Vagina (tissue), 2 donors: Measurements from ENCODE around the gene B4GALT4.

Experiments used
- POLR2A ChIP-seq, 2 donors: fragments of 450-650 bp; IDR thresholded peaks; one replicate each; pipeline ENCODE4 v1.6.1; 2017; ENCODE audit warnings: antibody characterized with exemption in 2 of 2, mild to moderate bottlenecking in 2 of 2, moderate library complexity in 2 of 2
- POLR2AphosphoS5 ChIP-seq, 2 donors: sonication (generic); formaldehyde crosslinking; IDR thresholded peaks; one replicate each; pipeline ENCODE4 v1.9.0; 2017; ENCODE audit warnings: antibody characterized with exemption in 2 of 2, mild to moderate bottlenecking in 2 of 2, low read depth in 1 of 2; ENCODE audit not compliant: insufficient read depth in 1 of 2
- TF ChIP-seq, protein P1 (sequence below), 3 experiments: fragments of 450-650 bp in 2 of 3; fragments of 200-600 bp in 1 of 3; sonication (generic) in 1 of 3; IDR thresholded peaks; one replicate each; pipeline ENCODE4 v1.5.1; 2017 to 2019; ENCODE audit warnings: antibody characterized with exemption in 3 of 3, mild to moderate bottlenecking in 2 of 3, moderate library complexity in 2 of 3

DNA sequence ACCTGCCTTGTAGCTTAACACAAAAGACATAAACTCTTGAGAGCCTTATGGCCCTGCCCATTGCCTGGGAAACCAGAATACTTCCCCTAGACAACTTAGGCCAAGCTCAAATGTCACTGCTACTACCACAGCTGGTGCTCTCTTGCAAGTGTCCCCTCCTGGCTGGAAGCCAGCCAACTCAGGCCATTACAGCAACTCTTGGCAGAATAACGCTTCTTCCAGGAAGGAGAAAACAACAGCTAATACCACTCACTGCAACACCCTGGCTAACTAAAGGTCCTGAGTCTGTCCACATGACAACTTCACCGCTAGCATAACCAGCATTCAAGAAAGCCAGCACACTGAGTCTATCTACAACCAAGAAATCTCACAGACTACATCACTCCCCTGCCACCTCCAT lies 5.1 kb upstream of the B4GALT4 start:
- TF ChIP-seq POLR2AphosphoS5 (IDR thresholded peaks at IDR 0.05; ENCODE audit: insufficient read depth in 1 of 2, low read depth in 1 of 2) (no peak), POLR2A (IDR thresholded peaks at IDR 0.05) (no peak)
- TF ChIP-seq, protein P1, sequence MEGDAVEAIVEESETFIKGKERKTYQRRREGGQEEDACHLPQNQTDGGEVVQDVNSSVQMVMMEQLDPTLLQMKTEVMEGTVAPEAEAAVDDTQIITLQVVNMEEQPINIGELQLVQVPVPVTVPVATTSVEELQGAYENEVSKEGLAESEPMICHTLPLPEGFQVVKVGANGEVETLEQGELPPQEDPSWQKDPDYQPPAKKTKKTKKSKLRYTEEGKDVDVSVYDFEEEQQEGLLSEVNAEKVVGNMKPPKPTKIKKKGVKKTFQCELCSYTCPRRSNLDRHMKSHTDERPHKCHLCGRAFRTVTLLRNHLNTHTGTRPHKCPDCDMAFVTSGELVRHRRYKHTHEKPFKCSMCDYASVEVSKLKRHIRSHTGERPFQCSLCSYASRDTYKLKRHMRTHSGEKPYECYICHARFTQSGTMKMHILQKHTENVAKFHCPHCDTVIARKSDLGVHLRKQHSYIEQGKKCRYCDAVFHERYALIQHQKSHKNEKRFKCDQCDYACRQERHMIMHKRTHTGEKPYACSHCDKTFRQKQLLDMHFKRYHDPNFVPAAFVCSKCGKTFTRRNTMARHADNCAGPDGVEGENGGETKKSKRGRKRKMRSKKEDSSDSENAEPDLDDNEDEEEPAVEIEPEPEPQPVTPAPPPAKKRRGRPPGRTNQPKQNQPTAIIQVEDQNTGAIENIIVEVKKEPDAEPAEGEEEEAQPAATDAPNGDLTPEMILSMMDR (IDR thresholded peaks at IDR 0.05), result no peak
